HG02588 (cell line): ENCODE results near the gene KNDC1.
"Not testable (repeated sequence)": the region's sequence is repeated elsewhere in the genome, so short reads cannot be mapped to it uniquely, and the experiment has no call there.

ENCODE experiments used
- ATAC-seq: cut with Tn5 transposase; IDR thresholded peaks from one replicate; pipeline ENCODE4 v1.9.1; 2021; ENCODE audit warnings: mild to moderate bottlenecking, moderate library complexity; ENCODE audit not compliant: unreplicated experiment

Gene KNDC1

DNA sequence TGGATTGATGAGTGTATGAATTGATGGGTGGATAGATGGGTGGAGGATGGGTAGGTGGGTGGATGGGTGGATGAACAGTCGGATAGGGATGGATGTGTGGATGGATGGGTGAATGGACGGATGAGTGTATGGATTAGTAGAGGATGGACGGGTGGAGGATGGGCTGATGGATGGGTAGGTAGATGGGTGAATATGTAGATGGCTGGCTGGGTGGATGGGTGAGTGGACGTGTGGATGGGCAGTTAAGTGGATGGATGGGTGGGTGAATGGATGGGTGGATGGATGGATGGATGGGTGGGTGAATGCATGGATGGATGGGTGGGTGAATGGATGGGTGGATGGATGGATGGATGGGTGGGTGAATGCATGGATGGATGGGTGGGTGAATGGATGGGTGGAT, 15.6 kb downstream of the KNDC1 start:
- not testable (repeated sequence) for ATAC-seq

DNA sequence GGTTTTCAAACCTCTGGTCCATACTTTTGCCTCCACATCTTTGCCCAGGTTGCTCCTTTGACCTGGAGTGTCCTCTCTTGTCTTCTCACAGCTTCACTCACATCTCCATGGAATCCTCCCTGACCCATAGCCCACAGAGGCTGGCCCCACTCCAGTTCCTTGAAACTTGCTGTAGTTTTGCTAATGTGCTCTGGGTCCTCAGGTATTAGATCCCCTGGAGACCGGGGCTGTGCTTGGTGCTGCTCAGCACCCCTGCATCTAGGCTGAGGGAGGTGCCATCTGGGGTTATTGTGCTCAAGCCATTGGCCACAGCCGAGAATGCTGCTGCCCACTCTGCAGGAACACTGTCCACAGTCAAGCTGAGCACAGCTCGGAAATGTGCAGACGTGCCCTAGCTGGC, 16.5 kb downstream of the KNDC1 start:
- no peak for ATAC-seq

DNA sequence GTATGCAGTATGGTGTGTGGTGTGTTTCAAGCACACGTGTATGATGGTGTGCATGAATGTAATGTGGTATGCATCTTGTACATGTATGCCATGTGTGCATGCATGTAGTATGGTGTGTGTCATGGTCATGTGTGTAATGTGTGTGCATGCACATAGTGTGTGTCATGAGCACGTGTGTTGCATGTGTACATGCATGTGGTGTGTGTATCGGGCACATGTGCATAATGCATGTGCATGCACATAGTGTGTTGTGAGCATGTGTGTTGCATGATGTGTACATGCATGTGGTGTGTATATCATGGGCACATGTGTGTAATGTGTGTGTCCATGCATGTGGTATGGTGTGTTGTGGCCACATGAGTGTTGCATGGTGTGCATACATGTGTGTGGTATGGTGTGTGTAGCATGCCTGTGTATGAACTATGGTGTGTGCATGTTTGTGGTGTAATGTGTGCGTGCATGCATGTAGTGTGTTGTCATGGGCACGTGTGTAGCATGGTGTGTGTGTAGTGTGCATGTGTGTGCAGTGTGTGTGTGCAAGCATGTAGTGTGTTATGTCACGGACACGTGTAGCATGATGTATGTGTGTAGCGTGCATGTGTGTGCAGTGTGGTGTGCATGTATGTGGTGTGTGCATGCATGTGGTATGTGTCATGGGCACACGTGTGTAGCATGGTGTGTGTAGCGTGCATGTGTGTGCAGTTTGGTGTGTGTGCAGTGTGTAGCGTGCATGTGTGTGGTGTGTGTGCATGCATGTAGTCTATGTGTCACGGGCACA, 17.6 kb downstream of the KNDC1 start:
- no peak for ATAC-seq

DNA sequence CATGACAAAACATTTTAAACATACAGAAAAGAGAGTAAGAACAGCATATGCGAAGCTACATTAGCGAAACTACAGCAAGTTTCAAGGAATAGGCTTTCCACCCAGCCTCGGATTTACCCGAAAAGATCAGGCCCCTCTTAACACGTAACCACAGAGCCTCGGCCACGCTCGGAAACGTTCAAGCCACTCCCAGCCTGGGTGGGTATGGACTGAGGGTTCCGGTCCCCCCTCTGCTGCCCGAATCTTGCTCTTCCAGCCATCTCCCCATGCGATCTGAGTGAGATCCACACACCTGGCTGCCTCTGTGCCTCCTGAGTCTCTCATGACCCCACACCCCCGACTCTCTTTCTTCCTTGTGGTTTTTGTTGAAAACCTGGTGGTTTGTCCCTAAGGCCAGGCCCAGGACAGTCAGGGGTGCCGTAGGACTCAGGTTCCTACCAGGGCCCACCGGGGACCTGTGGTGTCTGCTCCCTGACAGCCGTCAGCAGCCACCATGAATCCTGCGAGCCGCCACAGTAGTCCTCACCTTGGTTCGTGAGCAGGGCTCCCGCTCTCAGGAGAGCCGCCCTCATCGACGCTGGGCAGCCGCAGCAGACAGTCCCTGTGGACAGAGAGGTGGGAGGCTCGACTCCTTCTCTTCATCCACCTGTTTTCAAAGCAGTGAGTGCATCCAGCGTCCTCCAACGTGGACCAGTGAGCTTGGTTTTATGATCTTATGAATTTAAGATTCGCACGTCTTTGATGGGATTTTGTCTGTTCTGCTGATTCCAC, 18.5 kb downstream of the KNDC1 start:
- ATAC-seq, result no peak

DNA sequence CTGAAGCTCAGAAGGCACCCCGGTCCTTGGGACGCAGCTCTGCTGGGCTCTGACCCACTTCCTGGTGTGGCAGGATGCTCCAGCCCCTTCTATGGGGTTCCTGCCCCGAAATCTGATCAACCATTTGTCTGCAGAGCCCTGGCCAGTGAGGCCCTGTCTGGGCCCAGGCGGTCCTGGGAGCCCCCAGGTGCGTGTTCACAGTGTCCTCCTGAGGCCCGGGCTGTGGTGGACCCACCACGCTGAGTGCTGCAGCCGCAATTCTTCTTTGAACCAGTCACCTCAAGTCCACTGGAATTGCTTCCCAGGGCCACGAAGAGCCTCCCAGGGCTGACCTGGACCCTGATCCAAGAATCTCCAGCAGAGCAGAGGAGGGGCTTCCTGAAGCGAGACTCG, 19.1 kb downstream of the KNDC1 start:
- no peak for ATAC-seq

DNA sequence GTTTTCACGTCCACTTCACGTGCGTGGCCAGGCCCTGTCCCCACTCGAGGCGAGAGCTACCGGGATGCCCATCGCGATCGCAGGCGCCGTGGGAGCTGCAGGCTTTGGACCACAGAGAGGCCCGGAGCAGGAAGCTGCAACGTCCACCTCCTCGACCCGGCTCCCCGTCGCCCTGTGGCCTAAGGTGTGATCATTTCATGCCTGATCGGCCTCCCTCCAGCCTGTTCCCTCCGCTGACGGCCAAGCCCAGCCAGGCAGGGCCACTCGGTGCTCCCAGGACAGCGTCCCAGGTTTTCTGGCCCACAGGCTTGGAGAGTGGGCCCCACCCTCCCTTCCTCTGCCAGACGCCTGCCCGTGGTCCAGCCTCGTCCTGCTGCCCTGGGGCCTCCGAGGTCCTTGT, 19.6 kb downstream of the KNDC1 start:
- no peak for ATAC-seq

DNA sequence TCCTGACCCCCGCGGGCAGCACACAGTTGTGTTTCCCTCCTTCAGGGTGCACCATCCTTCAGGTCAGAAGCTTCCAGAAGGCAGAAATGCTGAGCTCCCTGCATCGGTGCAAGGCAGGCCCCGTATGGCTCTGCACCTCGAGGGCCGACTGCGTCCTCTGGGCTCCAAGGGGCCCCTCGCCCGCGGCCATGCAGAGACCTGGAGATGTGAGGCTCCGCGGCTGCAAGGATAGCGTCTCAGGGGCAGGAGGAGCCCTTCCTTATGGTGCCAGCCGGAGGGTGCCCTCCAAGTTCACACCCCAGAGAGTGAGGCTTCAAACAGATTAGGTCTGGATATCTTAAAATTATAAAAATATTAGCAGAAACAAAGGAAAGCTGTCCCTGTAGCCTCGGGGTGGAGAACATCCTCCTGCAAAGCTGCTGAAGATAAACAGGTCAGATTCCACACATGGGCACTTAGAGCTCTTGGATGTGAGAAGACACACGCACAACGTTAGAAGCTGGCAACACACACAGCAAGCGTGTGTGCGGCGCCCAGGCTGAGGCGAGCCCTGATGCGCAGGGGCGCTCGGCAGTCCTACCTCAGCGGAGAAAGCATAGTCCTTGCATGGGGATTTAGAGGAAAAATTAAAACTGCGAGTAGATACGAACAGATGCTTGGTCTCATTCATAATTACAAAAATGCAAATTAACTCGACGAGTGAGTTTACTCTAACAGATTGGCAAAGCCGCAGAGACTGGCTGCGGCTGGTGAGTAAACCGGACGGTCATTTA, 20.4 kb downstream of the KNDC1 start:
- no peak for ATAC-seq

DNA sequence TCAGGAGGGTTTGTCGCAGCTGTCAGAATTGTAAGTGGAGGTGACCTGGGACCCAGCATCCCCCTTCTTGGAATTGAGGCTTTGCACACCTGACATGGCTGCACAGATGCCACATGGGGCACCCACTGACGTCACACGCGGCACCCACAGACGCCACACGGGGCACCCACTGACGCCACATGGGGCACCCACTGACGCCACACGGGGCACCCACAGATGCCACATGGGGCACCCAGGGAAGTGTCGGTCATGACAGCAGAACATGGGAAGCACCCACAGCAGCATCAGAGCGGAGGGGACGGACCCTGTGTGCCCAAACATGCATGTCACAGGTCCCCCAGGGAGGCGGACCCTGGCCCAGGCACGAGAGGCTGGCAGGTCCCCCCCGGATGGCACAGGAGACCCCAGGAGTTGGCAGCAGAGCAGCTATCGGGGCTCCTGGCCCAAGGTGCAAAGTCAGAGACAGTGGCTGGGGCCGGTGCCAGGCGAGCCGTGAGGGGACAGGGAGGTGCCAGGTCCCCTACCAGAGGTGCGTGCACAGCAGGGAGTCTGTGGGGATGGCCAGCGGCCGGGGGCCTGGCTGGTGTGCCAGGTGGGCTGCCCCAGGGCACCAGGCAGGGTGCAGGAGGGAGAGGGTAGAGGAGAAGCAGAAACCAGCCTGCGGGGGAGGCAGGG, 21.1 kb downstream of the KNDC1 start:
- no peak for ATAC-seq

DNA sequence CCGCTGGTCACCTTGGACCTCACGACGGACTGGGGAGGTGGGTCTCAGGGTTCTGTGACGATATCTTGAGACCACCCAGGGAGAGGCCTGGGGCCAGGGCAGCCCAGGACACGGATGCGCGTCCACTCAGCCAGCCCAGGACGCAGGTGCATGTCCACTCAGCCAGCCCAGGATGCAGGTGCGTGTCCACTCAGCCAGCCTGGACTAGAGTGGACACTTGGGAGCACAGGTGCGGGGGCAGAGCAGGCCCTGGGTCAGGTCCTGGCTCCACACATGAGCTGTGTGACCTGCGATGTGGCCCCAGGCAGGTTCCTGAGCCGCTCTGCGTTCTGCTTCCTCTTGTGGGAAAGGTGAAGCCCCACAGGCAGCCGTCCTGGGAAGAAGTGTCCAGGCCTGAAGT, 22.2 kb downstream of the KNDC1 start:
- no peak for ATAC-seq

DNA sequence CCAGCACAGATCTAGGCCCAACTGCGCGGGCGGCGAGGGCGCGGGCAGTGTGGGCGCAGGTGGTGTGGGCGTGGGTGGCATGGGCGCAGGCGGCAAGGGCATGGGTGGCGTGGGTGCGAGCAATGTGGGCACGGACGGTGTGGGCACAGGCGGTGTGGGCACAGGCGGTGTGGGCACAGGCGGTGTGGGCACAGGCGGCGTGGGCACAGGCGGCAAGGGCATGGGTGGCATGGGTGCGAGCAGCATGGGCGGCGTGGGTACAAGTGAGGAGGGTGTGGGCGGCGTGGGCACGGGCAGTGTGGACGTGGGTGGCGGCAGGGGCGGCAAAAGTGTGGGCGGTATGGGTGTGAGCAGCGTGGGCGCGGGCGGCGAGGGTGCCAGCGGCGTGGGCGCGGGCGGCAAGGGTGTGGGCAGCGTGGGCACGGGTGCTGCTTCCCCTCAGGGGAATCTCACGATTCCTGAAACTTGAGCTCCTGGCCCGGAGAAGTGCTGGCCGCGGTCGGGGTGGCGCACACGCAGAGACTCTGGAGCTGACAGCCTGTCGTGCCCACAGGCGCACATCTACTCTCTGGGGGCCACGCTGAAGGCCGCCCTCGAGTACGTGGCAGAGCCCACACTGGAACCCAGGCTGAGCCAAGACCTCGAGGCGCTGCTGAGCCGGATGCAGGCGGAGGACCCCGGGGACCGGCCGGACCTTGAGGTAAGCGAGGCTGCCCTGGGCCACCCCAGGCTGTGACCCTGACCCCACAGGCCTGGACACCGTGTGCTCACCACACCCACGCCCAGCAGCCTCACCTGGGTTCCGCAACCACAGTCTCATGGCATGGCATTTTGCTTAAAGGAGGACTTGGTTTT, 23.0 kb downstream of the KNDC1 start:
- ATAC-seq, result no peak

DNA sequence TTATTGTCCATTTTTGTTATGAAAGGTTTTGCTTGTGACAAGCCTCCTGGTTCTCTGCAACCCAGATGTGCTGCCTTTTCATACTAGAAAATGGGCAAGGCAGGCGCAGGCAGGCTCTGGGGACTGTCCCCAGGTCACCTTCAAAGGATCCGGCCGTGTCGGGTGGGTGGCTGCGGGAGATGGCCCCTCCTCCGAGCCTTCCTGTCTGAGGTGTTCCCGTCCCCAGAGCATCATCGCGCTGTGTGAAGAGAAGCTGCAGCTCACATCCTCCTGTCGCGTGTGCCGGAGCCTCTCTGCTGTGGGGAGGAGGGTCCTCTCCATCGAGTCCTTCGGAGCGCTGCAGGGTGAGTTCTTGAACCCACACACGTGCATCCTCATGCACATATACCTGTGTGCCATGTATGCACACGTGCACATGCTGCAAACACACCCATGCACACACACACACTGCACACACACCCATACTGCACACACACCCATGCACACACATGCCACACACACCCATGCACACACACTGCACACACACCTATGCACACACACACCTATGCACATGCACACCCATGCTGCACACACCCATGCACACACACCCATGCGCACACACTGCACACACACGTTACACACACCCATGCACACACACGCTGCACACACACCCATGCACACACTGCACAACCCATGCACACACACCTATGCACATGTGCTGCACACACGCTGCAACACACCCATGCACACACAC, 23.8 kb downstream of the KNDC1 start:
- ATAC-seq, result no peak

DNA sequence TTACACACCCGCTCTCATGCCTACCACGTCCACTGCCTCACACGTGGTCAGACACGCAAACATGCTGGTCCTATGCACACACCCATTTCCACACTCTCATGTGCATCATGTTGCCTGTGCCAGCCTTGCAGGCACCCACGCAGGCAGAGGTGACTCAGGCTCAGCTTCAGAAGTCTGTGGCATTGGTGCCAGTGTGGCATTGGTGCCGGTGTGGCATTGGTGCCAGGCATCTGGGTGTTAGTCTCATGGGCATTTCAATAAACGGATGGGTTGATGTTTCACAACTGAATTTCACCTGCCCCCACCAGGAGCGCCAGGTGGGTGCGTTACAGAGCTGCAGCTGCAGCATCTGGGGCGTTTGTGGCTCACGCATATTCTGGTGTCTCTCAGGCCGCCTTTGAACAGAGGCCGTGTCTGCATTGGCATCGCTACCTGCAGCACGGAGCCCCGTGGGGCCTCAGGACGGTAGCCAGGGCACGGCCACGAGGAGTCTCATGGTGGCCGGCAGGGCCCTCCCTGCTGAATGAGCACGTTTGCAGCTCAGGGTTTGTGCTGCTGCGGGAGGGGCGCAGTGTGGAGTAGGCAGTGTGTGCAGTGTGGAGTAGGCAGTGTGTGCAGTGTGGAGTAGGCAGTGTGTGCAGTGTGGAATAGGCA, 24.7 kb downstream of the KNDC1 start:
- ATAC-seq, result no peak

DNA sequence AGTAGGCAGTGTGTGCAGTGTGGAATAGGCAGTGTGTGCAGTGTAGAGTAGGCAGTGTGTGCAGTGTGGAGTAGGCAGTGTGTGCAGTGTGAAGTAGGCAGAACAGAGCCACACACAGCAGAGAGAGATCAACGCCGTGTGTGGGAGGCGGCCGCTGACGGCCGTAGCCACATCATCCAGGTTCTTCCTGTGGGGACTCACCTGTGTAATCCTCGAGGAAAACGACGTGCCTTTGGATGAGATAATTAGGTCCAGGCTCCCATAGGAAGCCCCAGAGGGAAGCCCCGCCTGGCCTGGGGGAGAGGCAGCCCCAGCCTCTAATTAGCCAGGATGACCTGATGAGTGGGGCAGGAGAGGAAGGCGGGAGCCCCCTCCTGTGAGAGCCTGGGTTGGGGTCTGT, 25.4 kb downstream of the KNDC1 start:
- ATAC-seq, result no peak

DNA sequence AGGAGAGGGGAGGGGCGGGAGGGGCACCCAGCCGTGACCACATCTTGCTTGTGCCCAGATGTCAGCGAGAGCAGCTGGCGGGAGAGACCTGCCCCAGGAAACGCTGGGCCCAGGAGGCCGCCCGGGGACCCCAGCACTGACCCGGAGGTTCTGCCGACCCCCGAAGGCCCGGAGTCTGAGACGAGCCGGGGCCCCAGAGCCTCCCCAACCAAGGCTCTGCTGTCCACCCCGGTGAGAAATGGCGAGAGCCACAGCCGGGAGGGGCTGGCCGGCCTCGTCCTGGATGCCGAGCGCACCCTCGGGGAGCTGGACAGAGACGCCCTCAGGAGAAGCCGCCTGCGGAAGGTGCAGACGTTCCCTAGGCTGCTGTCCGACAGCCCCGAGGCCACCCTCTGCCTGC, 25.9 kb downstream of the KNDC1 start:
- ATAC-seq, result no peak

DNA sequence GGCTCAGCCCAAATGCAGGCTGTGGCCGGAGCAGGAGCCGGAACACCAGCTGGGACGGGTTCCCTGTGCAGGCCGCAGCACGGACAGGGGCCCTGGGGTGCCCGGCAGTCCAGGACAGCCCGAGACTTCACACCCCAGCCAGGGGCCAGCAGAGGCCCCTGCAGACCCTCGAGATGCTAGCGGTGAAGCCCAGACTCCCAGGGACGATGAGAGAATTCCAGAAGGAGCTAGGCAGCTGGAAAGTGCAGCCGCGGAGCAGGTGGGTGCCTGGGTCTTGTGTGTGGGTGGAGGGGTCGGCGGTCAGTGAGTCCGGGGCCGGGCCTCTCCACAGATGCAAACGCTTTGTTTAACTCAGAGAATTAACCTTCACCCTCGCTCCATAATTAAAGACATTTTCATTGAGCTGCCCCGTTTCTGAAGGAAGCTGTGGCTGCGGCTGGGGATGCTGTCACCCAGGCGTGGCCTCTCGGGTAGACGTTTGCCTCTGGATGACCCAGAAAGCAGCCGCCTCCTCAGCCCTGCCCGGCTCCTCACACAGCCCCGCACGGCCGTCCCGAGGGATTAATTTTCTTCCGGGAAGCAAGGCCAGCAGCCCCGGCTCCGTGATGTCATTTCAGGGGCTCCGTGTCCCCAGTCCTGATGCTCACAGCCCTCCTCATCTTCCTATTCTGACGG, 26.5 kb downstream of the KNDC1 start:
- ATAC-seq, result no peak

DNA sequence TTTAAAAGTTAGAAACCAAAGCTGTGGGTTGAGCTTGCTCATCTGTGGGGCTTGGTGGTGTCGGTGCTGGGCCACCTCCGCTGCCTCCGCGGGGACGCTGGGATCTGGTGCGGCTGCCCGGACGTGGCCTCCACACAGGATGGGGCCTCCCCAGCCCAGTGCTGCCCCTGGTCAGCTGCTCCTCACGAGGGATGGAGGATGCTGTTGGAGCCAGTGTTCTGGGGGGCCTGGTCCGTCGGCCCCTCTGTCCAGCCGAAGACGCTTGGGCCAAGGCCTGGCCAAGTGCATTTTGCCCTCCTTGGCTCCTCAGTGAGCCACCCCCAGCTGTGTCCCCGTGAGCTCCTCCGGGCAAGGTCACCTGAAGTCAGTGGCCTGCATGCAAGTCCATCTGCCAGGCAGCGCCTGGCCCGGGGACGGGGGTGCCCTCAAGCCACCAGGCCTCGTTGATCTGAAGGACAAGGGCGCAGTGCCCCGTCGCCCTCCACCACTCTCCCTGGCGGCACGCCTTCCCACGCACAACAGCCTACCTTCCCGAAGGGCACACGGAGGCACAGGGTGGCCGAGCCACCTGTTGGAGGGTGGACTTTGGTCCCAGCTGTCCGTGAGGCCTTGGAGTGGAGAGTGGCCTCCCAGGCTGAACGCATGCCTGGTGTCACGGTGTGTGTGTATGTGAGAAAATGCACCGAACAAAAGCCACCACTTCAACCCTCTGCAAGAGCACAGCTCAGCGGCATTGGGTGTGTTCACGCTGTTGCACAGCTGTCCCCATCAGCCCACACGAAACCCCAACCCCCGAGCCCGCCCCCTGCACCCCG, 27.3 kb downstream of the KNDC1 start:
- no peak for ATAC-seq

DNA sequence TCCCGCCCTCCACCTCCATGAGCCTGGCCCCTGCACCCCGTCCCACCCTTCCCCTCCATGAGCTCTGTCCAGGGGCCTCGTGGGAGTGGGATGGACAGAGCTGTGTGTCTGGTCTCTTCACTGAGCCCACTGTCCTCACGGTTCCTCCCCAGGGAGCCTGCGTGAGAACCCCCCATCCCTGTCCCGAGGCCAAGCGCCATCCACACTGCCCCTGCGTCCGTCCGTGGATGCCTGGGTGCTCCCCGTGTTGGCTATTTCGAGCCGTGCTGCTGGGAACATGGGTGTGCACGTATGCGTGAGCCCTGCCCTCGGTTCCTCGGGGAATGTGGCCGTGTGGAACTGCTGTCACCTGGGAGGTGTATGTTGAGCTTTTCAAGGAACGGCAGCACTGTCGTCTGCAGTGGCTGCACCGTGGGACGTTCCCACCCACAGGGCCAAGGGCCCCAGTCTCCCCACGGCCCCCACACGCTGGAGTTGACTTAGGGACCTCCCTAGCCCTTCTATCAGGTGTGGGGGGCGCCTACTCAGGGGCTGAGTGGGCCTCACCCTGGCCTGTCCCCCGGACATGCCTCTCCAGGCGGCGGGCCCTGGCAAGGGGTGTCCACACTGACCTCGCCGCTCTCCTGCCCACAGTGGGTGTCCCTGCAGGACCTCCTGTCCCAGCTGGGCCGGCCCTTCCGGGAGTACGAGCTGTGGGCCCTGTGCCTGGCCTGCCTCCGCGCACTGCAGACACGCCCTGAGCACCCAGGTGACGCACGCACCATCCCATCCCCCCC, 28.1 kb downstream of the KNDC1 start:
- no peak for ATAC-seq
